Osteoblast (primary cell): ENCODE data around the gene CSMD2. TPM values are rescaled to one million over a fixed set of nuclear protein-coding genes. Genes with fewer than 3 reads are reported as not detected.
"Not testable (repeated sequence)": the region's sequence is repeated elsewhere in the genome, so short reads cannot be mapped to it uniquely, and the experiment has no call there.

Source experiments
- DNase-seq: peaks from one replicate; pipeline ENCODE4 v3.0.0; 2011; ENCODE audit warnings: low spot score, mixed read lengths; ENCODE audit not compliant: insufficient read length; ENCODE audit errors: missing footprints
- H2AFZ ChIP-seq: 2 replicates; pipeline ENCODE4 v1.6.0; 2011; ENCODE audit warnings: mild to moderate bottlenecking, low read length
- H3K27ac ChIP-seq: 2 replicates; pipeline ENCODE4 v1.5.1; 2011; ENCODE audit warnings: mild to moderate bottlenecking, low read depth, low read length, moderate library complexity
- H3K27me3 ChIP-seq: 2 replicates; pipeline ENCODE4 v1.6.0; 2012; ENCODE audit warnings: mild to moderate bottlenecking, control low read depth, inconsistent platforms, low read length, moderate library complexity; ENCODE audit not compliant: insufficient read depth
- H3K36me3 ChIP-seq: 2 replicates; pipeline ENCODE4 v1.5.1; 2011; ENCODE audit warnings: mild to moderate bottlenecking, low read length, control low read depth, moderate library complexity; ENCODE audit not compliant: insufficient read depth
- H3K4me1 ChIP-seq: 2 replicates; pipeline ENCODE4 v1.5.1; 2011; ENCODE audit warnings: mild to moderate bottlenecking, low read length, control low read depth, moderate library complexity; ENCODE audit not compliant: insufficient read depth
- H3K4me2 ChIP-seq: 2 replicates; pipeline ENCODE4 v1.6.0; 2011; ENCODE audit warnings: mild to moderate bottlenecking, low read length; ENCODE audit not compliant: insufficient read depth
- H3K4me3 ChIP-seq: fragments of 200-600 bp; sonication (generic); 3 replicates; pipeline ENCODE4 v1.5.1; 2012; ENCODE audit warnings: mild to moderate bottlenecking, low read length, inconsistent platforms; ENCODE audit not compliant: insufficient read depth
- H3K79me2 ChIP-seq: 2 replicates; pipeline ENCODE4 v1.6.0; 2012; ENCODE audit warnings: mild to moderate bottlenecking, low read length, control low read depth, inconsistent platforms; ENCODE audit not compliant: insufficient read depth
- H3K9me3 ChIP-seq: 2 replicates; pipeline ENCODE4 v1.5.1; 2011; ENCODE audit warnings: low read depth, low read length, control low read depth
- H4K20me1 ChIP-seq: 2 replicates; pipeline ENCODE4 v1.6.0; 2012; ENCODE audit warnings: mild to moderate bottlenecking, low read length, control low read depth; ENCODE audit not compliant: insufficient read depth
- CTCF ChIP-seq: IDR thresholded peaks from 2 replicates; pipeline ENCODE4 v1.5.1; 2011; ENCODE audit warnings: mild to moderate bottlenecking, low read depth, low read length, moderate library complexity; ENCODE audit errors: extremely low read depth
- total RNA-seq: library from RNA; depleted of rRNA; stranded (reverse); fragments of >200 nt; gene quantifications from 2 replicates; pipeline ENCODE4 v1.2.3, GENCODE V29; 2012

Gene CSMD2
- total RNA-seq, 1 donor = 0.36 TPM

GRCh38 chr1:34019741-34020552, 145.1 kb downstream of the CSMD2 start:
- Histone ChIP-seq H4K20me1 (no peaks in the 10 kb centered on the region), H3K79me2 (no peaks in the 10 kb centered on the region), H2AFZ (no peak overlapping the region), H3K4me3 (no peak overlapping the region), H3K27me3 (no peaks in the 10 kb centered on the region), H3K9me3 (no peaks in the 10 kb centered on the region), H3K4me1 (no peaks in the 10 kb centered on the region), H3K27ac (no peak overlapping the region), H3K36me3 (no peaks in the 10 kb centered on the region), H3K4me2 (no peak overlapping the region)
- no peak for DNase-seq
- TF ChIP-seq CTCF = no peak

GRCh38 chr1:34018285-34018684, 146.7 kb downstream of the CSMD2 start:
- Histone ChIP-seq H3K4me3 (no peak overlapping the region), H3K9me3 (no peaks in the 10 kb centered on the region), H3K27ac (no peak overlapping the region), H3K79me2 (no peaks in the 10 kb centered on the region), H4K20me1 (no peaks in the 10 kb centered on the region), H3K4me1 (no peaks in the 10 kb centered on the region), H3K4me2 (no peak overlapping the region), H2AFZ (no peak overlapping the region), H3K36me3 (no peaks in the 10 kb centered on the region), H3K27me3 (no peaks in the 10 kb centered on the region)
- DNase-seq = no peak
- no peak for TF ChIP-seq CTCF

GRCh38 chr1:34016281-34016680, 148.7 kb downstream of the CSMD2 start:
- not testable (repeated sequence) for H3K4me3 ChIP-seq, H4K20me1 ChIP-seq, H3K79me2 ChIP-seq, H2AFZ ChIP-seq, H3K9me3 ChIP-seq, H3K4me2 ChIP-seq, H3K27ac ChIP-seq, DNase-seq, H3K36me3 ChIP-seq, H3K27me3 ChIP-seq, H3K4me1 ChIP-seq

- Histone ChIP-seq H3K27ac (no peak overlapping the region), H4K20me1 (no peaks in the 10 kb centered on the region), H3K4me3 (no peak overlapping the region), H3K79me2 (no peaks in the 10 kb centered on the region), H3K36me3 (no peaks in the 10 kb centered on the region), H2AFZ (no peak overlapping the region), H3K4me2 (no peak overlapping the region), H3K27me3 (no peaks in the 10 kb centered on the region), H3K4me1 (no peaks in the 10 kb centered on the region), H3K9me3 (no peaks in the 10 kb centered on the region)
- TF ChIP-seq CTCF = peak; percentile 7
- no peak for DNase-seq
Measured at GRCh38 chr1:34013958-34014737, 150.9 kb downstream of the CSMD2 start.
